Natural killer cell treated with Interleukin-12 subunit alpha and Interleukin-12 subunit beta and Interleukin-15 and Interleukin-18, amount 100 ng/mL, for 72 hours (primary cell): ENCODE data around the gene HOXD11. TPM values are rescaled to one million over a fixed set of nuclear protein-coding genes. Genes with fewer than 3 reads are reported as not detected.

Experiments
- ATAC-seq, 2 donors: fragments of 150-1000 bp; cut with Tn5 transposase in 1 of 2; sonication (Bioruptor Pico), chemical (Tn5 transposase) in 1 of 2; 2 replicates each; pipeline ENCODE4 v1.10.0; 2021
- DNase-seq: peaks from one replicate; pipeline ENCODE4 v3.0.0; 2022; ENCODE audit warnings: low spot score
- H3K27ac Mint-ChIP-seq, 2 donors: 1 replicate in 1 of 2; 2 replicates in 1 of 2; pipeline ENCODE4 v1.8.0; 2022; ENCODE audit warnings: mixed read lengths in 2 of 2, mild to moderate bottlenecking in 1 of 2, moderate library complexity in 1 of 2
- H3K27me3 Mint-ChIP-seq, 2 donors: 1 replicate in 1 of 2; 2 replicates in 1 of 2; pipeline ENCODE4 v1.8.0; 2022; ENCODE audit warnings: mixed read lengths in 2 of 2
- H3K36me3 Mint-ChIP-seq: one replicate; pipeline ENCODE4 v1.8.0; 2022; ENCODE audit warnings: mixed read lengths
- H3K4me1 Mint-ChIP-seq, 2 donors: 1 replicate in 1 of 2; 2 replicates in 1 of 2; pipeline ENCODE4 v1.8.0; 2022; ENCODE audit warnings: low read depth in 2 of 2, mixed read lengths in 2 of 2, mild to moderate bottlenecking in 1 of 2
- H3K4me3 Mint-ChIP-seq: one replicate; pipeline ENCODE4 v1.8.0; 2022; ENCODE audit warnings: mixed read lengths
- H3K9me3 Mint-ChIP-seq: 2 replicates; pipeline ENCODE4 v1.8.0; 2022; ENCODE audit warnings: mixed read lengths
- total RNA-seq, 2 donors: library from RNA; stranded (reverse); gene quantifications; one replicate each; pipeline ENCODE4 v1.2.3, GENCODE V29; 2022

The HOXD11 gene
- total RNA-seq, 2 donors from 2014 or later = not detected

DNA sequence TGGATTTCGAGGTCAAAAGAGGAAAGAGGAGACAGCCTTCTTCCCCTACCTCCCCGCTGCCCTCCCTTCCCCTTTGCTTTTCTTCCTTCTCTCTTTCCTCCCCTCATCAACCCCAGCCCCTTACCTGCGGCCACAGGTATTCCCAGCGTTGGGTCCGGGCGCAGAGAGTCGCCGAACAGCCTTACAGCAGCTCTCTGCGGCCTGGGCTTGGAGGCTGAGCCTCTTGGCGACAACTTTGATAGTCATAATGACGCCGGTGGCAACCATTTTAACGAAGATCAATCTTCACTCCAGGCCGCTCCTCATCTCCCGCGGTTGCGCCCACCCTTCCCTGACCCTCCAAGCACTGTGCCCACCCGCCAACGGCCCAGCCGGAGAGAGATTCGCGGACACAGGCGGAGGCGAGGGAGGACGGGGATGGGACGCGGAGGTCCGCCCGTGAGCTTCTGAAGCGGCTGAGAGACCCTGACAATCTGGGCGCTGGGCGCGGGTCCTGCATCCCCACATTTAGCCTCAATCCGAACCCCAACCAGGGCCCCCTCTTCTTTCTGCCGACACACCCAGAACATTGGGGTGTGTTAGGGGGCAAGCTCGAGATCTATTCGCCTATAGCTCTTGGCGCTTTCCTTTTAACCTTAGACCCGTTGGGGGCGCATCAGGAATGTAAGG, 21.8 kb upstream of the HOXD11 start:
- DNase-seq = no peak
- Mint-ChIP-seq H3K4me1 (peaks cover 0 to 8% of the 10 kb centered on the region in 2 donors), H3K27ac (no peak overlapping the region), H3K4me3 (no peak overlapping the region), H3K9me3 (no peaks in the 10 kb centered on the region), H3K36me3 (peaks cover 17% of the 10 kb centered on the region), H3K27me3 (peaks cover 44 to 79% of the 10 kb centered on the region in 2 donors)
- no peak for ATAC-seq

DNA sequence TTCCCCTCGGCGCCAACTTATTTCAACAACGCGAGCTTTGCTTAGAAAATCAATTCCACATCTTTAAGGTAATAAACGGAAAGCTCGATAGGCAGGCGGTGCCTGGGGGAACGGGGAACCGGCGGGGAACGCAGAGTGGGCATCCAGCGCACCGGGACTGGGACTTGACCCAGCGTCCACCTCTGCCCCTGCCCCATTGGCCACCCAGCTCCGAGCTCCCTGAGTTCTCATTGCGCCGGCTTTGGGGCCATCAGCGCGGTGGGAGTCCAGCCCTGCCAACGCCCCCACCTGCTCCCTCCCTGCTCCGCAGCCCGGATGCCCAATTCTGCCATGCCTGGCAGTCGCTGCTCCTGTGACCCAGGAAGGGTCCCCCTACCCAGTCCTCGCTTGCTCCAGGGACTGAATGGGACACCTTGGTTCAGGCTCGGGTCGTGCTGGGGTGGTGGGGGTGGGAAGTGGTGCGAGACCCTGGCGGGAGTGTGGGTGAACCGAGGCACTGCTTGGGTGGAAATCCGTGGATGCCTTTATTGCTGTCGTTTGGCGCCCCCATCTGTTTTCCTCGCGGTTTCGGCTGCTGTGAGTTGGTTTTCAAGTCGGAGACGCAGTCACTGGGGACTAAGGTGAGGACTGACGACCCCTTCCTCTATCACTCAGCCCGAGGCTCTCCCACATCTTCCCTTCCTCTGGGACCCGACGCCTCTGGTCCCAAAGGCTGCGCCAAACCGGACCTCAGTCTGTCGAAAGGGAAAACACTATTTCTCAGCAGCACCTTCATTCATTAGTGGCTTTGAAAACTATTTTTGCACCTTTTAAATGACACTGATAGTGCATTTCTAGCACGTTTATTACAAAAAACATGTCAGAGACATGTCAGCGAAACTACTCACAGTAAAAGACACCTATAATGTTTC, 21.0 kb upstream of the HOXD11 start:
- Mint-ChIP-seq H3K4me3 (no peak overlapping the region), H3K36me3 (peaks cover 17% of the 10 kb centered on the region), H3K9me3 (no peaks in the 10 kb centered on the region), H3K27me3 (peaks cover 45 to 84% of the 10 kb centered on the region in 2 donors), H3K27ac (no peak overlapping the region), H3K4me1 (peaks cover 0 to 8% of the 10 kb centered on the region in 2 donors)
- no peak for DNase-seq
- no peak for ATAC-seq

DNA sequence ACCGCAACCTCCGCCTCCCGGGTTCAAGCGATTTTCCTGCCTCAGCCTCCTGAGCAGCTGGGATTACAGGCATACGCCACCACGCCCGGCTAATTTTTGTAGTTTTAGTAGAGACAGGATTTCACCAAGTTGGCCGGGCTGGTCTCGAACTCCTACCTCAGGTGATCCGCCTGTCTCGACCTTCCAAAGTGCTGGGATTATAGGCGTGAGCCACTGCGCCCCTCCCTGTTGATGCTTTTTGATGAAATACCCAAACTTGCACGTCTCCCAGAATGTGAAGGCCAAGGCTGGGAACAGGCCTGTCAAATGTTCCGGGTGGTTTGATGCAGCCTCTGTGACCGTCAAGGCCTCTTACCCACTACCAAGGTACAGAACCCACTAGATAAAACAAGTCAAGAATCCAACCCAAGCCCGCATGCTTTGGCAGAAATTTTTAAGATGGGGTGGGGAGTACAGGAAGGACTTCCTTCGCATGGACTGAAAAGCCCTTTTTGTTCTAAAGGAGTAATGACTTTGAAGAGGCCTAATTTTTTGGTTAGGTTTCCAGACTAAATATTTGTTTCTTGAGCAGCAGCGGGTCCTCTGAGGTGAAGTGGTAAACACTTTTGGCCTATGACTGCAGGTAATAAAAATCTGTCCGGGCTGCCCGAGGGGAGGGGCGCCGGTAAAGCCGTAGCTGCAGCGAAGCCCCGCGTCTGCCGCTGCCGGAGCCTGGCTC, 19.6 kb upstream of the HOXD11 start:
- Mint-ChIP-seq H3K9me3 (no peaks in the 10 kb centered on the region), H3K27me3 (peaks cover 50 to 88% of the 10 kb centered on the region in 2 donors), H3K36me3 (peaks cover 12% of the 10 kb centered on the region), H3K27ac (no peak overlapping the region), H3K4me3 (no peak overlapping the region), H3K4me1 (peaks cover 5 to 11% of the 10 kb centered on the region in 2 donors)
- ATAC-seq (no peak), DNase-seq (no peak)

DNA sequence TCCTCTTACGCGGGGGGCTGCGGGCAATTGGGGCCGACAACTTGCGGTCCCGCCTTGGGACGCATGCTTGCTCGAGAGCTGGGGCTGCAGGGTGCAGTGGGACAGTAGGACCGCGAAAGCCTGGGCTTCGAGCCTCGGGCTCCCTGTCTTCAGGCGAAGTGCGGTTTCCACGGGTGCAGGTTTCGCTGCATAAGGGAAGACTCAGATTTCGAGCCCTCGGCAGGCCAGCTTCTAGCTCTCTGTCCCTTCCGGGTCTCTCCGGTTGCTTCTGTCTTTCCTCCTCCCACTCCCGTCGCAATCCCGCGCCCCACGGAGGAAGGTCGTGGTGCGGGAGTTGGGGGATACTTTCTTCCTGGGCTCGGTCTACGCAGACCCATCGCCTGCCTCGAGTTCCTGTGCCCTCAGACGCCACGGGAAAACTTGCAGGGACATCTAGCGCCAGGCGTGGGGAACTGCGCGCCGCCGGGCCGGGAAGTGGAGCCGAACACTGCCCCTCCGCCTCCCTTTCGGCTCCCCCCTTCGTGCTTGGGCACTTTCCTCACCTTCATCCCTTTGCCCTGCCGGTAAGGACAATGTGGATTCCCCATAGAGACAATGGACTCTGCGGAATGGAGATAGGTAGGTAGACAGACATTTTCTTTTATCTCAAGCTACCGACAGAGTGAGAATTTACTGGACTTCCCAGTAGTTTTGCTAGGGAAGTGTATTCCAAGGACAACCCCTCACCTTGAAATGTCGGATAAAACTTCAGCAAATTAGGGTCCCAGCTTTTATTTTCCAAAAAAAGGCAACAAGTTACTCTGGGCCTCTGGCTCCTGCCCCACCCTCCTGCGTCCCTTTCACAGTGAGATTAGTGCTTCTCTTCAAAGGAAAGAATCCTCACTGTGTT, 18.8 kb upstream of the HOXD11 start:
- Mint-ChIP-seq H3K36me3 (peaks cover 12% of the 10 kb centered on the region), H3K9me3 (no peaks in the 10 kb centered on the region), H3K27ac (no peak overlapping the region), H3K4me3 (peak overlapping the region; percentile 58), H3K4me1 (peaks cover 5 to 11% of the 10 kb centered on the region in 2 donors), H3K27me3 (peaks cover 52 to 80% of the 10 kb centered on the region in 2 donors)
- DNase-seq = no peak
- ATAC-seq = no peak

DNA sequence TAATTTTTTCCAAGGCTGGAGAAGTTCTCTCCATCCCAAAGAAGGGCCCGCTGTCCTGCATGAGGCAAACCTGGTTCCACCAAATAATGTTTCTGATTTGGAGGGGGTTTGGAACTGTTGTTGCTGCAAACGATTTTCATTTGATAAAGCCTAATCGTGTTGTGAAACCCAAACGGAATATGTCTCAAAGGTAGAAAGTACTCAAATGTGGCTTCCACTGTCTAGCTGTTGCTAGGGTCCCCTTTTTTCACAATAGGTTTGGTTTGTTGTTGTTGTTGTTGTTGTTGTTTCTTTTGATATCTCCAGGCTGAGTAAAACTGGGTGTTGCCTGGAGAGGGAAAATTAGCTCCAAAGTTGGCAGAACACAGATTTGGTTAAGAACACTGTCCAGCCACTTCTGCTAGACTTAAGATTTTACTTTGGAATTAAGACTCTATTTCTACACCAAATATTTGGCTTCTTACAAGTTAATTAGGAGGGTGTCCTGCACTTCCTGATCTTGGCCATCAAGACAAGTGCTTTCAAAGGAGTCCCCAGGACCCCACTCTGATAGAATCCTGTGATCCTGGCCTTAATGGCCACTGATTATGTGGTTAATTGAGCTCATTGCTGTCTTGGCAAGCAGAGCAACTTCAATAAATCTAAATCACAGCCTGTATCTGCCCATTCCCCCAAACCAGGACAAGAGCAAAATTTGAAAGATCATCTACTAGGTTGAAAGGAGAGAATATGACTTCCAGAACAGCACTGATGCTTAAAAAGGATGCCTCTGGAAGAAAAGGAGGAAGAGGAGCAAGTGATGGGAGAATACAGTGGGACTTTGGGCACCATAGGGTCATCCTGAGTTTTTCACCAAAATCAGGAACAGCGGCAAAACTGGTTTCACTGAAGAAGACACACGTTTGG, 17.9 kb upstream of the HOXD11 start:
- H3K9me3 Mint-ChIP-seq = no peaks in the 10 kb centered on the region
- H3K4me3 Mint-ChIP-seq = no peak overlapping the region
- ATAC-seq = no peak
- H3K4me1 Mint-ChIP-seq = peaks cover 5 to 14% of the 10 kb centered on the region in 2 donors
- peaks cover 6% of the 10 kb centered on the region for H3K36me3 Mint-ChIP-seq
- DNase-seq = no peak
- H3K27ac Mint-ChIP-seq = no peak overlapping the region
- H3K27me3 Mint-ChIP-seq = peaks cover 53 to 80% of the 10 kb centered on the region in 2 donors

DNA sequence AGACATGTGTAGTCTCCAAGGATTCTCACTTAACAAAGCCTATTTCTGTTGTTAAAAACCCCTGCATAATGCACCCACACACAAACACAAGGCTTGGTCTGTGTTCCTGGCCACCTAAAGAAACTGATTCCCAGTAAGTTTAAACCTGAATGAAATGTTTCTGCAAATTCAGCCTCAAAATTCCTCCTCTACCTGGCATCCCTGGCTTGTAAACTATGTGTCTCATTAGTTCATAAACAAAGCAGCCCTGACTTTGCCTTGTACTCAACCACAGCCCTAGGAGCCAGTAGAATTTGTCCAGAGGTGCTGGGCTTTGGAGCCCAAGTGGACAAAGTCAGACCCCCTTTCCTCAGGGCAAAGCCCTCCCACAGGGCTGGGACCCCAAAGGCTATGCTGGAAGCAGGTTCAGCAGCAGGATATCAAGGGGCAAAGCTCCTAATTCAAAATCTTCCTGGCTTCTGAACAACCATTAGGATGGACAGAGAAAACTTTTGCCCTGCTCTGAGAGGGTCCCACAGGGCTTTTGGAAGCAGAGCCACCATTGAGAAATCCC, 17.2 kb upstream of the HOXD11 start:
- H3K27me3 Mint-ChIP-seq = peaks cover 53 to 80% of the 10 kb centered on the region in 2 donors
- DNase-seq (no peak), ATAC-seq (no peak)
- no peaks in the 10 kb centered on the region for H3K9me3 Mint-ChIP-seq
- peaks cover 5 to 14% of the 10 kb centered on the region in 2 donors for H3K4me1 Mint-ChIP-seq
- peaks cover 6% of the 10 kb centered on the region for H3K36me3 Mint-ChIP-seq
- no peak overlapping the region for H3K4me3 Mint-ChIP-seq
- H3K27ac Mint-ChIP-seq = no peak overlapping the region

DNA sequence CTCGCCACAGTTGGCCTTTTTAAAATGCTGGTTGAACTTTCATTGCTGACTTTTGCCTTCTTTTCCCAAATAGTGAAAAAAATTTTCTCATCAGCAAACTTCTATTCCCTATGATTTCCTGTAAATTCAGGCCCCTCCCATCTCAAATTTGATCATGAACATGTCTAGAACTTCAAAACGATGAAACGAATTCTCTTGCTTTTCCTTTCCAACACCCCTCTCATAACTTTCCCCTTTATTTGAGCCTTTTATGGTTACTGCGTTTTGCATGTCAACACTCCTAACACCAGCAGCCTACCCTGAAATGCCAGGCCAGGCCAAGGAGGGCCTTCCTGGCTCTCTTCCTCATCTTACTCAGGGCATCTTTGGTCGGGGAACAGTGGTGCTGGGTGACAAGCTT, 16.2 kb upstream of the HOXD11 start:
- H3K27ac Mint-ChIP-seq = no peak overlapping the region
- peaks cover 58 to 84% of the 10 kb centered on the region in 2 donors for H3K27me3 Mint-ChIP-seq
- DNase-seq (no peak), ATAC-seq (no peak)
- peaks cover 6% of the 10 kb centered on the region for H3K36me3 Mint-ChIP-seq
- H3K9me3 Mint-ChIP-seq = no peaks in the 10 kb centered on the region
- H3K4me1 Mint-ChIP-seq = peaks cover 5 to 14% of the 10 kb centered on the region in 2 donors
- H3K4me3 Mint-ChIP-seq = no peak overlapping the region

DNA sequence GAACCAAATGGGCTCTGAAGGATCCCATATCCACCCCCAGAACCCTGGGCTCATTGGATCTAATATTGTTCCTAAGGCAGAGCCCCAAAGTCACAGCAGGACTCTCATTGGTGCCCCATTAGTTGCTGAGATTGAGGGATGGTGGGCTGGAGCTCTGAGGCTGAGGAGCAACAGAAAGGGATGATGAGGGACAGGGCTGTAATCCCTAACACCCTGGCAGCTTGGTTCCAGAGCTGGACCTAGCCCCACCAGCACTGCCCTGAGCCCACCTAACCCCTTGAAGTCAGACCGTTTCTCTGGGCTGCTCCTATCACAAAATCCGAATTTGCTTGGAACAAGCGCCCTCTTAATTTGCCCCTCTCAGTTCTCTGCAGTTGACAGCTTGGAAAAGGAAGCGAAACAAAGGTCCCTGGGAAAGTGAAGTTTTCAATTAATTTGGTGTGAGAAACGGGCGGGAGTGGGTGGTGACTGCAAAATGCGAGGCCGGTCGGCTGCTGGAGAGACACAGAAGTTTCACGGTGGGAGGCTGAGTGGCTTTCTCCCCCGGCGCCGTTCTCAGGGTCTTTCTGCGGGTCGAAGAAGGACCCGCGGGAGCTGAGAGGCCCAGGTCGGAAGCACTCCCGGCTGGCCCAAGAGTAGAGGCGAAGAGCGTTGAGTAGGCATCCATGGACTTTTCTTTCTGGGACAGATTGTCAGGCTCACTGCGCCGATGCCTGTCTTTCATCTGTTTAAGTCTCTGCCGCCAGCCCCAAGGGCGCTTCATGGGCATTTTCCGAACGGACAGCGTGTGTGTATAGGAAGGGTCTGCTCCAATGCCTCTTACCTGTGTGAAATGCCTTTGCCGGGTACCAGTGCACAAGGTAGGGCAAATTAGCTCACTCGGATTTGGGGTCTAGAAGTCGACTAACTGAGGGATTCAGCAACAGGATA, 15.5 kb upstream of the HOXD11 start:
- H3K9me3 Mint-ChIP-seq = no peaks in the 10 kb centered on the region
- peaks cover 8 to 16% of the 10 kb centered on the region in 2 donors for H3K4me1 Mint-ChIP-seq
- DNase-seq = no peak
- no peak overlapping the region for H3K27ac Mint-ChIP-seq
- peaks cover 6% of the 10 kb centered on the region for H3K36me3 Mint-ChIP-seq
- ATAC-seq = no peak
- H3K4me3 Mint-ChIP-seq = peak overlapping the region; percentile 47
- peaks cover 57 to 82% of the 10 kb centered on the region in 2 donors for H3K27me3 Mint-ChIP-seq

DNA sequence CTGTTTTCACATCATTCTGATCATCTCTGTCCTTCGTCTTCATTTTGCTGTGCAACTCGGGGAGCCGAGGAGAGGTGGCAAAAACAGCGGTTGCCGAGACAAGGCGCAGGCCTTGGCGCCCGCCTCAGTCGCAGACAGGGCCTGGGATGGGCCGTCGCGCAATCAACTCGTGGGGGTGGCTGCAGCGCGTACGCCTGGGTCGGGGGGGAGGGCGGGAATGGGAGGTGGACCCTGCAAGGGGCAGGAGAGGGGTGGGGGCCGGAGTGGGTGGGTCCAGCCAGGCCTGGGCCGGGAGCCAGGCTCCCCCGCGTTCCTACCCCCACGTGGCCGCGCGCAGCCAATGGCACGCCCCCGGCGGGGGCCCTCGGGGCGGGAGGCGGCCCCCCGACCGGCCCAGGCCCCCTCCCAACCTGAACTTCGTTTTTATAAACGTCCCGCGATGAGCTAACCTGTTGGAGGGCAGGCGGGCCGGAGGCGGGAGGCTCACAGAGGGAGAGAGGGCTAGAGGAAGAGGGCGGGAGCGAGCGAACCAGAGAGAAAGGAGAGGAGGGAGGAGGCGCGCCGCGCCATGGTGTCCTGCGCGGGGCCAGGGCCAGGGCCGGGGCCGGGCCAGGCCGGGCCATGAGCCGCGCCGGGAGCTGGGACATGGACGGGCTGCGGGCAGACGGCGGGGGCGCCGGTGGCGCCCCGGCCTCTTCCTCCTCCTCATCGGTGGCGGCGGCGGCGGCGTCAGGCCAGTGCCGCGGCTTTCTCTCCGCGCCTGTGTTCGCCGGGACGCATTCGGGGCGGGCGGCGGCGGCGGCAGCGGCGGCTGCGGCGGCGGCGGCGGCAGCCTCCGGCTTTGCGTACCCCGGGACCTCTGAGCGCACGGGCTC, 14.6 kb upstream of the HOXD11 start, which contains the start of gene HOXD13:
HOXD13 (plus strand) TSS at position 452 of the 875 bp plus-strand sequence; CDS start at position 622, 170 bp downstream.
- no peaks in the 10 kb centered on the region for H3K36me3 Mint-ChIP-seq
- H3K9me3 Mint-ChIP-seq = no peaks in the 10 kb centered on the region
- H3K27me3 Mint-ChIP-seq = peaks cover 58 to 82% of the 10 kb centered on the region in 2 donors
- H3K4me1 Mint-ChIP-seq = peaks cover 16 to 24% of the 10 kb centered on the region in 2 donors
- ATAC-seq (peak in 1 of 2 donors; percentile 52), DNase-seq (no peak)
- H3K4me3 Mint-ChIP-seq = peak within 1 kb of the TSS; percentile 47
- H3K27ac Mint-ChIP-seq = no peak within 1 kb of the TSS

DNA sequence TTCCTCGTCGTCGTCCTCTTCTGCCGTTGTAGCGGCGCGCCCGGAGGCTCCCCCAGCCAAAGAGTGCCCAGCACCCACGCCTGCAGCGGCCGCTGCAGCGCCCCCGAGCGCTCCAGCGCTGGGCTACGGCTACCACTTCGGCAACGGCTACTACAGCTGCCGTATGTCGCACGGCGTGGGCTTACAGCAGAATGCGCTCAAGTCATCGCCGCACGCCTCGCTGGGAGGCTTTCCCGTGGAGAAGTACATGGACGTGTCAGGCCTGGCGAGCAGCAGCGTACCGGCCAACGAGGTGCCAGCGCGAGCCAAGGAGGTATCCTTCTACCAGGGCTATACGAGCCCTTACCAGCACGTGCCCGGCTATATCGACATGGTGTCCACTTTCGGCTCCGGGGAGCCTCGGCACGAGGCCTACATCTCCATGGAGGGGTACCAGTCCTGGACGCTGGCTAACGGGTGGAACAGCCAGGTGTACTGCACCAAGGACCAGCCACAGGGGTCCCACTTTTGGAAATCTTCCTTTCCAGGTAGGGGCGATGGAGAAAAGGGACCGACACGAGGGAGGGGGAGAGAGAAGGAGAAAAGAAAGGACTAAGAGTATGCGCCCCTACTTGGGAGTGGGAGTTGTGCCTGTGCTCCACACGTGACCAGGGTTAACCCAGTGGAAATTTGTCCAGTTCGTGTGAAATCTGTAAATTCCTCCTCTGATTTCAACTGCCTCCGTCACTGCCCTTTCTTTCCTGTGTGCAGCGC, 13.8 kb upstream of the HOXD11 start:
- H3K4me1 Mint-ChIP-seq = peaks cover 20 to 23% of the 10 kb centered on the region in 2 donors
- no peak overlapping the region for H3K27ac Mint-ChIP-seq
- ATAC-seq (no peak), DNase-seq (no peak)
- H3K36me3 Mint-ChIP-seq = no peaks in the 10 kb centered on the region
- peaks cover 60 to 80% of the 10 kb centered on the region in 2 donors for H3K27me3 Mint-ChIP-seq
- peak overlapping the region; percentile 5 for H3K4me3 Mint-ChIP-seq
- no peaks in the 10 kb centered on the region for H3K9me3 Mint-ChIP-seq
